PC-9 (cell line): Measurements from ENCODE around the gene NAB2. TPM values are rescaled to one million over a fixed set of nuclear protein-coding genes. Genes with fewer than 3 reads are reported as not detected.

Experiments used
- BruUV-seq: library from RNA; stranded (reverse); fragments of 400-500 nt; replicated peaks from 2 replicates; lab custom pipeline; 2021; lab: Mats Ljungman, UMichigan
- CTCF ChIA-PET: fragments of 300-600 bp; sonication (Branson Sonifier 250); formaldehyde crosslinking; loops from one replicate; lab custom pipeline; 2022; ENCODE audit warnings: antibody characterized with exemption; lab: Charles Lee
- POLR2A ChIA-PET: fragments of 300-600 bp; sonication (Branson Sonifier 250); formaldehyde crosslinking; loops from one replicate; lab custom pipeline; 2022; ENCODE audit warnings: antibody characterized with exemption; ENCODE audit not compliant: unreplicated experiment; lab: Charles Lee
- DNase-seq, 2 experiments: peaks; one replicate each; pipeline versions ENCODE4 v3.0.0 to v3.0.0-alpha.2; 2015 to 2022; ENCODE audit warnings: mixed read lengths in 1 of 2
- H2AFZ ChIP-seq: fragments of 200-600 bp; sonication (generic); 2 replicates; pipeline ENCODE4 v1.8.1; 2017; ENCODE audit warnings: antibody characterized with exemption
- H3F3A ChIP-seq: fragments of 200-600 bp; sonication (generic); 2 replicates; pipeline ENCODE4 v1.8.1; 2017; ENCODE audit warnings: antibody characterized with exemption, mild to moderate bottlenecking, low read depth; ENCODE audit not compliant: insufficient read depth
- H3K27ac ChIP-seq: fragments of 200-600 bp; sonication (generic); 2 replicates; pipeline ENCODE4 v1.6.1; 2016; ENCODE audit warnings: mixed run types
- H3K27me3 ChIP-seq: fragments of 200-600 bp; sonication (generic); 2 replicates; pipeline ENCODE4 v1.6.1; 2016; ENCODE audit warnings: low read depth, mixed run types; ENCODE audit not compliant: insufficient read depth
- H3K36me3 ChIP-seq: fragments of 200-600 bp; sonication (generic); 2 replicates; pipeline ENCODE4 v1.6.1; 2016; ENCODE audit warnings: low read depth, mixed run types
- H3K4me1 ChIP-seq: fragments of 200-600 bp; sonication (generic); replicated peaks from 2 replicates; pipeline ENCODE4 v1.6.1; 2016; ENCODE audit warnings: mixed run types; ENCODE audit not compliant: insufficient read depth
- H3K4me2 ChIP-seq: fragments of 200-600 bp; sonication (generic); 2 replicates; pipeline ENCODE4 v1.6.1; 2017; ENCODE audit warnings: mixed run types
- H3K4me3 ChIP-seq: fragments of 200-600 bp; sonication (generic); 2 replicates; pipeline ENCODE4 v1.6.1; 2016; ENCODE audit warnings: mixed run types
- H3K79me2 ChIP-seq: fragments of 200-600 bp; sonication (generic); 2 replicates; pipeline ENCODE4 v1.6.1; 2017; ENCODE audit warnings: low read depth, mixed run types
- H3K9me2 ChIP-seq: fragments of 200-600 bp; sonication (generic); 2 replicates; pipeline ENCODE4 v1.8.1; 2017; ENCODE audit warnings: mild to moderate bottlenecking; ENCODE audit not compliant: insufficient read depth
- H3K9me3 ChIP-seq: fragments of 200-600 bp; sonication (generic); 2 replicates; pipeline ENCODE4 v1.8.1; 2016; ENCODE audit warnings: low read depth; ENCODE audit not compliant: insufficient read depth
- H4K20me1 ChIP-seq: fragments of 200-600 bp; sonication (generic); 2 replicates; pipeline ENCODE4 v1.8.1; 2017; ENCODE audit not compliant: insufficient read depth
- CTCF ChIP-seq: fragments of 200-600 bp; sonication (generic); conservative IDR thresholded peaks from 2 replicates; pipeline ENCODE4 v1.6.1; 2017; ENCODE audit warnings: mixed run types, antibody characterized with exemption, mild to moderate bottlenecking, moderate library complexity
- EZH2 ChIP-seq: fragments of 200-600 bp; sonication (generic); IDR thresholded peaks from 2 replicates; pipeline ENCODE4 v1.8.0; 2017; ENCODE audit warnings: antibody characterized with exemption, low read depth
- intact Hi-C: fragments of 100-400 bp; cut with micrococcal nuclease; formaldehyde crosslinking; loops from one replicate; pipeline ENCODE4 v1.10.0; 2022; ENCODE audit not compliant: unreplicated experiment
- total RNA-seq: library from RNA; stranded (reverse); gene quantifications from 2 replicates; pipeline ENCODE4 v1.2.3, GENCODE V29; 2021

The NAB2 gene
- total RNA-seq, 1 experiment from 2014 or later: 13.8 TPM

GRCh38 chr12:57091638-57092528, 3.0 kb downstream of the NAB2 start:
- no TSS peak for BruUV-seq
- no peaks in the 10 kb centered on the region for H3K9me2 ChIP-seq
- no peak for DNase-seq
- H2AFZ ChIP-seq: no peak overlapping the region
- H3K4me2 ChIP-seq: no peak overlapping the region
- 0 out of 2 replicates have a peak, but pooled peaks cover 3% of the 10 kb centered on the region for H4K20me1 ChIP-seq
- H3K27ac ChIP-seq: no peak overlapping the region
- peaks cover 26% of the 10 kb centered on the region for H3F3A ChIP-seq
- H3K27me3 ChIP-seq: no peaks in the 10 kb centered on the region
- TF ChIP-seq CTCF (no peak), EZH2 (no peak)
- H3K4me3 ChIP-seq: no peak overlapping the region
- ChIA-PET CTCF (interaction anchor here (0.6 to 0.7 kb wide), 2 partner anchors 20 to 21 kb away, joined by 3 to 9 read pairs; no protein-coding TSS in a partner anchor), POLR2A (interaction anchor here (0.5 to 0.7 kb wide), 2 partner anchors 37 to 902 kb away, joined by 3 to 4 read pairs; partner anchors contain the start of gene SMARCC2)
- no peaks in the 10 kb centered on the region for H3K9me3 ChIP-seq
- H3K36me3 ChIP-seq: no peaks in the 10 kb centered on the region
- H3K4me1 ChIP-seq: no peaks in the 10 kb centered on the region
- H3K79me2 ChIP-seq: no peaks in the 10 kb centered on the region
- intact Hi-C loops: no loop called here

- TF ChIP-seq CTCF (no peak), EZH2 (no peak)
- no peak overlapping the region for H2AFZ ChIP-seq
- H3K4me2 ChIP-seq: no peak overlapping the region
- no peaks in the 10 kb centered on the region for H3K4me1 ChIP-seq
- CTCF ChIA-PET: interaction anchor here (0.6 to 0.7 kb wide), 2 partner anchors 20 to 22 kb away, joined by 3 to 9 read pairs; no protein-coding TSS in a partner anchor
- no peaks in the 10 kb centered on the region for H3K9me2 ChIP-seq
- no peaks in the 10 kb centered on the region for H3K79me2 ChIP-seq
- H3F3A ChIP-seq: peaks cover 24% of the 10 kb centered on the region
- H3K9me3 ChIP-seq: no peaks in the 10 kb centered on the region
- no peak overlapping the region for H3K27ac ChIP-seq
- intact Hi-C loops: no loop called here
- no peaks in the 10 kb centered on the region for H3K36me3 ChIP-seq
- POLR2A ChIA-PET: interaction anchor here (0.7 kb wide), 1 partner anchor 37 kb away, joined by 4 read pairs; no protein-coding TSS in a partner anchor
- no peak for DNase-seq
- H4K20me1 ChIP-seq: 0 out of 2 replicates have a peak, but pooled peaks cover 3% of the 10 kb centered on the region
- no peaks in the 10 kb centered on the region for H3K27me3 ChIP-seq
- BruUV-seq: no TSS peak
- H3K4me3 ChIP-seq: no peak overlapping the region
These were observed 3.6 kb downstream of the NAB2 start for GRCh38 chr12:57092529-57092862.

GRCh38 chr12:57092876-57093414, 4.0 kb downstream of the NAB2 start:
- H3K4me3 ChIP-seq: no peak overlapping the region
- no peaks in the 10 kb centered on the region for H3K27me3 ChIP-seq
- no peak; the same call in 1 of the 2 replicates for TF ChIP-seq CTCF
- TF ChIP-seq EZH2: no peak
- intact Hi-C loops: no loop called here
- no peak overlapping the region for H3K4me2 ChIP-seq
- peaks cover 22% of the 10 kb centered on the region for H3F3A ChIP-seq
- H3K27ac ChIP-seq: no peak overlapping the region
- H2AFZ ChIP-seq: no peak overlapping the region
- 0 out of 2 replicates have a peak, but pooled peaks cover 3% of the 10 kb centered on the region for H4K20me1 ChIP-seq
- DNase-seq: no peak
- no peaks in the 10 kb centered on the region for H3K9me3 ChIP-seq
- H3K9me2 ChIP-seq: no peaks in the 10 kb centered on the region
- ChIA-PET POLR2A (interaction anchor here (0.6 to 1.6 kb wide), 3 partner anchors 15 to 36 kb away, joined by 4 to 6 read pairs (median 4); no protein-coding TSS in a partner anchor), CTCF (interaction anchor here (0.7 kb wide), 2 partner anchors 14 to 22 kb away, joined by 3 to 9 read pairs; no protein-coding TSS in a partner anchor)
- H3K4me1 ChIP-seq: no peaks in the 10 kb centered on the region
- H3K79me2 ChIP-seq: no peaks in the 10 kb centered on the region
- no peaks in the 10 kb centered on the region for H3K36me3 ChIP-seq
- no TSS peak for BruUV-seq
